ENCODE results near the gene DIP2C.
A peak's percentile ranks its signal among the peaks of the same experiment; 100 is the strongest.
"Not testable (repeated sequence)": the region's sequence is repeated elsewhere in the genome, so short reads cannot be mapped to it uniquely, and the experiment has no call there.

The DIP2C gene

GRCh38 chr10:356452-356851, 333.0 kb downstream of the DIP2C start:
- no peak for DNase-seq (ENCODE audit: low read depth in 2 of 2)

- no peak for DNase-seq (ENCODE audit: low read depth in 2 of 2)
These were observed 334.4 kb downstream of the DIP2C start for GRCh38 chr10:354901-355617.

GRCh38 chr10:352476-353235, 336.8 kb downstream of the DIP2C start:
- DNase-seq (ENCODE audit: low read depth in 2 of 2): no peak

GRCh38 chr10:351770-352334, 337.6 kb downstream of the DIP2C start:
- peak in 1 of 2 donors; percentile 13 for DNase-seq (ENCODE audit: low read depth in 2 of 2)

GRCh38 chr10:350981-351501, 338.4 kb downstream of the DIP2C start:
- no peak for DNase-seq (ENCODE audit: low read depth in 2 of 2)

- no peak for DNase-seq (ENCODE audit: low read depth in 2 of 2)
These were observed 340.4 kb downstream of the DIP2C start for GRCh38 chr10:349081-349480.

- no peak for DNase-seq (ENCODE audit: low read depth in 2 of 2)
These were observed 341.0 kb downstream of the DIP2C start for GRCh38 chr10:348456-348855.

- DNase-seq (ENCODE audit: low read depth in 2 of 2): not testable (repeated sequence)
These were observed 341.7 kb downstream of the DIP2C start for GRCh38 chr10:347774-348173.

- not testable (repeated sequence) for DNase-seq (ENCODE audit: low read depth in 2 of 2)
These were observed 342.3 kb downstream of the DIP2C start for GRCh38 chr10:347190-347589.

- DNase-seq (ENCODE audit: low read depth in 2 of 2): no peak
These were observed 344.8 kb downstream of the DIP2C start for GRCh38 chr10:344582-345200.

- DNase-seq (ENCODE audit: low read depth in 2 of 2): no peak
These were observed 345.9 kb downstream of the DIP2C start for GRCh38 chr10:343231-344220.

GRCh38 chr10:341081-341740, 348.3 kb downstream of the DIP2C start:
- DNase-seq (ENCODE audit: low read depth in 2 of 2): no peak

- DNase-seq (ENCODE audit: low read depth in 2 of 2): no peak
These were observed 348.8 kb downstream of the DIP2C start for GRCh38 chr10:340646-341045.

- no peak for DNase-seq (ENCODE audit: low read depth in 2 of 2)
These were observed 350.5 kb downstream of the DIP2C start for GRCh38 chr10:339038-339391.

GRCh38 chr10:338171-339037, 351.1 kb downstream of the DIP2C start:
- DNase-seq (ENCODE audit: low read depth in 2 of 2): no peak

- DNase-seq (ENCODE audit: low read depth in 2 of 2): no peak
These were observed 353.2 kb downstream of the DIP2C start for GRCh38 chr10:336247-336646.

GRCh38 chr10:335151-335800, 354.2 kb downstream of the DIP2C start:
- DNase-seq (ENCODE audit: low read depth in 2 of 2): no peak

GRCh38 chr10:331186-331585, 358.3 kb downstream of the DIP2C start:
- no peak for DNase-seq (ENCODE audit: low read depth in 2 of 2)

Data from stimulated activated CD8-positive, alpha-beta memory T cell treated with anti-CD3 and anti-CD28 coated beads, Interleukin-2, amount 100 ng/mL, for 48 hours (primary cell).